Glutamatergic neuron (in vitro differentiated cells): ENCODE data around the gene ARHGAP6. TPM values are rescaled to one million over a fixed set of nuclear protein-coding genes. Genes with fewer than 3 reads are reported as not detected.

ENCODE experiments used
- DNase-seq: peaks from one replicate; pipeline ENCODE4 v3.0.0; 2022
- H3K27ac Mint-ChIP-seq: one replicate; pipeline ENCODE4 v1.8.0; 2020; ENCODE audit warnings: mild to moderate bottlenecking, mixed read lengths, inconsistent platforms; ENCODE audit not compliant: unreplicated experiment
- H3K27me3 Mint-ChIP-seq: one replicate; pipeline ENCODE4 v1.8.0; 2020; ENCODE audit warnings: mild to moderate bottlenecking, moderate library complexity, mixed read lengths, inconsistent platforms; ENCODE audit not compliant: unreplicated experiment
- H3K36me3 Mint-ChIP-seq: one replicate; pipeline ENCODE4 v1.8.0; 2020; ENCODE audit warnings: mild to moderate bottlenecking, mixed read lengths, inconsistent platforms; ENCODE audit not compliant: unreplicated experiment
- H3K4me1 Mint-ChIP-seq: one replicate; pipeline ENCODE4 v1.8.0; 2020; ENCODE audit warnings: mild to moderate bottlenecking, low read depth, mixed read lengths, inconsistent platforms; ENCODE audit not compliant: unreplicated experiment
- H3K4me3 Mint-ChIP-seq: one replicate; pipeline ENCODE4 v1.8.0; 2020; ENCODE audit warnings: mild to moderate bottlenecking, mixed read lengths, inconsistent platforms; ENCODE audit not compliant: unreplicated experiment
- H3K9me3 Mint-ChIP-seq: one replicate; pipeline ENCODE4 v1.8.0; 2020; ENCODE audit warnings: mild to moderate bottlenecking, moderate library complexity, mixed read lengths, inconsistent platforms; ENCODE audit not compliant: unreplicated experiment
- total RNA-seq: library from RNA; stranded (reverse); fragmentation: NEBNext Ultra II Directional; extraction: Animal tissue kit (Norgen Biotek cat#: 25700); gene quantifications from one replicate; pipeline ENCODE4 v1.2.1, GENCODE V29; 2021; ENCODE audit not compliant: unreplicated experiment
- TF ChIP-seq, protein P1 (sequence below): fragments of 200-600 bp; sonication (generic); IDR thresholded peaks from one replicate; pipeline ENCODE4 v1.5.0; 2021; ENCODE audit not compliant: partially characterized antibody, unreplicated experiment

Gene ARHGAP6
- total RNA-seq, 1 donor from 2014 or later, result 3.6 TPM

DNA sequence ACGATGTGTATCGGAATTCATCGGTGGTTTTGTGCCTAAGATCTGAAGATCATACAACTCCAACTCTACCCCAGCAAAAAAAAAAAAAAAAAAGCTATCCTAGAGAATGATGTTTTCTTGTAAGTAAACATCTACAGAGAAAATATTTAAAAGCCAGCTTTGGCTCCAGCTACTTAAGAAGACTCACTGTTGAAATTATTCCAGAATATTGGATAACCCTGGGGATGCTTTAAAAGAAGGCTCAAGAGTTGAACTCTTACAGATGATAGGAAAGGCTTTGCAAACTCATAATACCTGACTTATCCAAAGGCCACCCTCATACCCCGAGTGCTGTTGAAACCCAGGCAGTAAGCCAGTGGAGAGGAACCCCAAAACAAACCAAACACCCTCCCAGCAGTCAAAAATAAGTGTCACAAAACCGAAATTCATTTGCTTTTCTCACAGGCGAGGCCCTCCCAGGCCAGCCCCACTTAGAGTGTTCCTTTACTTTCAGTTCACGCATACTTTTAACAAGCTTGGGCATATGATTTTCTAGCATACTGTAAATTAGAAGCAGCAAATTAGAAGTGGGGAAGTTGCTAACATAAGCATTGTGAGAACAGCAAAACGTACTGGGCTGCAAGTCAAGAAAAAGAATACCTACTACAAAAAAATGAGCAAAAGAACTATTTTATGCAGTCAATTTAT, 375.2 kb downstream of the ARHGAP6 start:
- Mint-ChIP-seq H3K27me3 (peaks cover 2% of the 10 kb centered on the region), H3K4me3 (no peak overlapping the region), H3K4me1 (peaks cover 4% of the 10 kb centered on the region), H3K36me3 (no peaks in the 10 kb centered on the region), H3K27ac (no peak overlapping the region), H3K9me3 (no peaks in the 10 kb centered on the region)
- TF ChIP-seq, protein P1, sequence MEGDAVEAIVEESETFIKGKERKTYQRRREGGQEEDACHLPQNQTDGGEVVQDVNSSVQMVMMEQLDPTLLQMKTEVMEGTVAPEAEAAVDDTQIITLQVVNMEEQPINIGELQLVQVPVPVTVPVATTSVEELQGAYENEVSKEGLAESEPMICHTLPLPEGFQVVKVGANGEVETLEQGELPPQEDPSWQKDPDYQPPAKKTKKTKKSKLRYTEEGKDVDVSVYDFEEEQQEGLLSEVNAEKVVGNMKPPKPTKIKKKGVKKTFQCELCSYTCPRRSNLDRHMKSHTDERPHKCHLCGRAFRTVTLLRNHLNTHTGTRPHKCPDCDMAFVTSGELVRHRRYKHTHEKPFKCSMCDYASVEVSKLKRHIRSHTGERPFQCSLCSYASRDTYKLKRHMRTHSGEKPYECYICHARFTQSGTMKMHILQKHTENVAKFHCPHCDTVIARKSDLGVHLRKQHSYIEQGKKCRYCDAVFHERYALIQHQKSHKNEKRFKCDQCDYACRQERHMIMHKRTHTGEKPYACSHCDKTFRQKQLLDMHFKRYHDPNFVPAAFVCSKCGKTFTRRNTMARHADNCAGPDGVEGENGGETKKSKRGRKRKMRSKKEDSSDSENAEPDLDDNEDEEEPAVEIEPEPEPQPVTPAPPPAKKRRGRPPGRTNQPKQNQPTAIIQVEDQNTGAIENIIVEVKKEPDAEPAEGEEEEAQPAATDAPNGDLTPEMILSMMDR, result no peak
- DNase-seq, result no peak

GRCh38 chrX:11287505-11287904, 378.2 kb downstream of the ARHGAP6 start:
- H3K9me3 Mint-ChIP-seq, result no peaks in the 10 kb centered on the region
- H3K27me3 Mint-ChIP-seq, result peaks cover 2% of the 10 kb centered on the region
- no peak overlapping the region for H3K27ac Mint-ChIP-seq
- TF ChIP-seq, protein P1, result no peak
- H3K4me3 Mint-ChIP-seq, result no peak overlapping the region
- no peak for DNase-seq
- peaks cover 4% of the 10 kb centered on the region for H3K4me1 Mint-ChIP-seq
- no peaks in the 10 kb centered on the region for H3K36me3 Mint-ChIP-seq

DNA sequence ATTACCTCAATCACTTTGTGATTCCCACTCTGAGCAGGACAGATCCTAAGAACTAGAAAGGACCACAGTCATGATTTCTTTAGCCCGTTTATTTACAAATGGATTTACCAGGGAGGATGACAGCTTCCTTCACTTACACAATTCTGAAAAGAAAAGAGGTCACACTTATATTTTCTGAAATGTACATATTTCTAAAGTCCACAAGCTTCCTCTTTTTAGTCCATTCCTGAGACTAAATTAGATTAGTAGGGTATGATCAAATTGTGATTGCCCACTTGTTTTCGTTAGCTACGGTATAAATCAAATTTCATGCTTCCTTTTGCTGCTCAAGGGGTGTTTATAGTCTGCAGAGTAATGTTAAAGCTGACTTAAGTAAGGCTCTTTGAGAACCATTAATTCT, 380.1 kb downstream of the ARHGAP6 start:
- Mint-ChIP-seq H3K4me3 (no peak overlapping the region), H3K36me3 (no peaks in the 10 kb centered on the region), H3K4me1 (no peaks in the 10 kb centered on the region), H3K9me3 (no peaks in the 10 kb centered on the region), H3K27me3 (peaks cover 2% of the 10 kb centered on the region), H3K27ac (no peak overlapping the region)
- no peak for DNase-seq
- TF ChIP-seq, protein P1, result no peak

GRCh38 chrX:11282043-11282442, 383.7 kb downstream of the ARHGAP6 start:
- no peaks in the 10 kb centered on the region for H3K9me3 Mint-ChIP-seq
- no peak overlapping the region for H3K4me3 Mint-ChIP-seq
- H3K4me1 Mint-ChIP-seq, result no peaks in the 10 kb centered on the region
- no peak overlapping the region for H3K27ac Mint-ChIP-seq
- H3K36me3 Mint-ChIP-seq, result no peaks in the 10 kb centered on the region
- TF ChIP-seq, protein P1, result no peak
- DNase-seq, result no peak
- no peaks in the 10 kb centered on the region for H3K27me3 Mint-ChIP-seq

DNA sequence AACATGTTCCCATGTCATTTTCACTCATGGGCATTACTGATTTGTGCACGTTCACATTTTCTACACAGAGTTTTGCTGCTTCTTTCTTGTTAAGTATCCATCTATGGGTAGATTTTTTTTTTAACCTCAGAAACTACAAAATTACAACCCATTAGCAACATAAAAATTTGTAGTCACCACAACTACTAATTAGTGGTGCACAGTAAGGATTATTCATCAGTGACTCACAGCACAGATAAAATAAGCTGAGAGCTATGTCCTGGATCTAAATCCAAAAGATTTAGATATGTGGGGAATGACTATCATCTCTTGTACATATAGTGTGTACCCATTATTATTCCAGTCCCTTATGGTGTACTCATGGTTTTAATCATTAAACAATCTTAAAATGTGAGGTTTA, 392.2 kb downstream of the ARHGAP6 start:
- TF ChIP-seq, protein P1, result no peak
- H3K4me1 Mint-ChIP-seq, result no peaks in the 10 kb centered on the region
- H3K36me3 Mint-ChIP-seq, result no peaks in the 10 kb centered on the region
- H3K27ac Mint-ChIP-seq, result no peak overlapping the region
- H3K4me3 Mint-ChIP-seq, result no peak overlapping the region
- DNase-seq, result no peak
- H3K9me3 Mint-ChIP-seq, result no peaks in the 10 kb centered on the region
- no peaks in the 10 kb centered on the region for H3K27me3 Mint-ChIP-seq
